ENCODE measurements around the gene AMFR. TPM values are rescaled to one million over a fixed set of nuclear protein-coding genes. Genes with fewer than 3 reads are reported as not detected.

AMFR gene
- total RNA-seq, 1 experiment from 2014 or later: 48.1 TPM

DNA sequence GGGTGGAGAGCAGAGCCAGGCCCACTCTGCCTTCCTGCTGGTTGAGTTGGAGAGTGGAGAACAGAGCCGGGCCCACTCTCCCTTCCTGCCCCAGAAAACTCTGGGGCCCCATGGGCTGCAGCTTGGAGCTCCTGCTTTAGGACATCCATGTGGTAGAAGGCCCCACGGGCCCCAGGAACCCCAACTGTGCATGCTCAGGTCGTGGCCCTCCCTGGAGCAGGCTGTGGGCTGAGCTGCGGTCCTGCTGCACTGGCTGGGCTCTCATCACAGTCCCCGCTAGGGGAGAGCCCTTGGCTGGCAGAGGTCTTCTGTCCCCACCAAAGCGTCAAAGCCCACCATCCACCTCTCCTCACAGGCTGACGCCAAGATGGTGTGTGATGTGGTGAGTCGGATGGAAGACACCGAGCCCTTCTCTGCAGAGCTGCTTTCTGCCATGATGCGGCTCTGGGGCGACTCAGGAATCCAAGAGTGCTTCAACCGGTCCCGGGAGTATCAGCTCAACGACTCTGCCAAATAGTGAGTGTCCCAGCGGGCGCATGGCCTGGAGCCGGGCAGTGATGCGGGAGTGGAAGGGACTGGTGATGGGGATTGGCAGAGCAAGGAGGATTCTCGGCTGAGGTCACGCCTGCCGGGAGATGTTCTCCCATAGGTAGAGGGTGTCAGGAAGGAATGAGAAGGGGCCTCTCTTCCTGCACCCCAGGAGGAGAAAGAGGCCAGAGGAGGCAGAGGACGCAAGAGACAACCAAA is 96.9 kb downstream of the AMFR start:
- no peak for DNase-seq (ENCODE audit: low spot score)
- BruUV-seq (replicated peaks): no TSS peak
- H3K36me3 ChIP-seq (ENCODE audit: insufficient read depth, low read length, poor library complexity, severe bottlenecking): no peaks in the 10 kb centered on the region
- intact Hi-C loops (cut with micrococcal nuclease; ENCODE audit: unreplicated experiment): no loop called here
- no peaks in the 10 kb centered on the region for H3K4me1 ChIP-seq (ENCODE audit: insufficient read depth, low read length, poor library complexity, severe bottlenecking)
- H3K4me3 ChIP-seq (ENCODE audit: low read depth, low read length, poor library complexity, severe bottlenecking): no peak overlapping the region
- H3K9me3 ChIP-seq (ENCODE audit: low read depth, low read length, poor library complexity, severe bottlenecking): no peaks in the 10 kb centered on the region
- no peak overlapping the region for H3K27ac ChIP-seq (ENCODE audit: low read depth, low read length, poor library complexity, severe bottlenecking)
- CTCF ChIA-PET: no interaction called here
- TF ChIP-seq, protein P1, sequence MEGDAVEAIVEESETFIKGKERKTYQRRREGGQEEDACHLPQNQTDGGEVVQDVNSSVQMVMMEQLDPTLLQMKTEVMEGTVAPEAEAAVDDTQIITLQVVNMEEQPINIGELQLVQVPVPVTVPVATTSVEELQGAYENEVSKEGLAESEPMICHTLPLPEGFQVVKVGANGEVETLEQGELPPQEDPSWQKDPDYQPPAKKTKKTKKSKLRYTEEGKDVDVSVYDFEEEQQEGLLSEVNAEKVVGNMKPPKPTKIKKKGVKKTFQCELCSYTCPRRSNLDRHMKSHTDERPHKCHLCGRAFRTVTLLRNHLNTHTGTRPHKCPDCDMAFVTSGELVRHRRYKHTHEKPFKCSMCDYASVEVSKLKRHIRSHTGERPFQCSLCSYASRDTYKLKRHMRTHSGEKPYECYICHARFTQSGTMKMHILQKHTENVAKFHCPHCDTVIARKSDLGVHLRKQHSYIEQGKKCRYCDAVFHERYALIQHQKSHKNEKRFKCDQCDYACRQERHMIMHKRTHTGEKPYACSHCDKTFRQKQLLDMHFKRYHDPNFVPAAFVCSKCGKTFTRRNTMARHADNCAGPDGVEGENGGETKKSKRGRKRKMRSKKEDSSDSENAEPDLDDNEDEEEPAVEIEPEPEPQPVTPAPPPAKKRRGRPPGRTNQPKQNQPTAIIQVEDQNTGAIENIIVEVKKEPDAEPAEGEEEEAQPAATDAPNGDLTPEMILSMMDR (conservative IDR thresholded peaks at IDR 0.05; ENCODE audit: low read depth, low read length): no peak
- TF ChIP-seq EZH2 (IDR thresholded peaks at IDR 0.05; ENCODE audit: borderline replicate concordance, low read depth, low read length, poor library complexity, severe bottlenecking): no peak
- H3K27me3 ChIP-seq (replicated peaks; ENCODE audit: insufficient read depth, low read depth, low read length, poor library complexity): no peaks in the 10 kb centered on the region
- POLR2A ChIA-PET (ENCODE audit: low non-redundant PET): interaction anchor here (0.6 kb wide), 1 partner anchor 47 kb away, joined by 6 read pairs; no protein-coding TSS in a partner anchor

DNA sequence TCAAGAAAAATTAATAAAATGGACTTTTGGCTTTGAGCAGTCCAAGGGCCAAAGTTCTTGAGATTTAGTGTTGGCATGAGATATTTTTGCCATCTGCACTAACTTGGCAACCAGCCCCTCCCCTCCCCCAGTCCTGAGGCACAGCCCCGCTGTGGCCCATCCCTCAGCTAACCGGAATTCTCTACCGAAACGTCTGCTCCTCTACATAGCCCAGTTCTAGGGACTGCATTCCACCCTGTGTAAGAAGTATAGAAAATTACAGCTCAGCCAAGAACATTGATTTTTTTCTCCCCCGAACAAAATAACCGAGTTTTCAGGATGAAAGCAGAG is 97.5 kb downstream of the AMFR start:
- CTCF ChIA-PET: no interaction called here
- BruUV-seq (replicated peaks): no TSS peak

DNA sequence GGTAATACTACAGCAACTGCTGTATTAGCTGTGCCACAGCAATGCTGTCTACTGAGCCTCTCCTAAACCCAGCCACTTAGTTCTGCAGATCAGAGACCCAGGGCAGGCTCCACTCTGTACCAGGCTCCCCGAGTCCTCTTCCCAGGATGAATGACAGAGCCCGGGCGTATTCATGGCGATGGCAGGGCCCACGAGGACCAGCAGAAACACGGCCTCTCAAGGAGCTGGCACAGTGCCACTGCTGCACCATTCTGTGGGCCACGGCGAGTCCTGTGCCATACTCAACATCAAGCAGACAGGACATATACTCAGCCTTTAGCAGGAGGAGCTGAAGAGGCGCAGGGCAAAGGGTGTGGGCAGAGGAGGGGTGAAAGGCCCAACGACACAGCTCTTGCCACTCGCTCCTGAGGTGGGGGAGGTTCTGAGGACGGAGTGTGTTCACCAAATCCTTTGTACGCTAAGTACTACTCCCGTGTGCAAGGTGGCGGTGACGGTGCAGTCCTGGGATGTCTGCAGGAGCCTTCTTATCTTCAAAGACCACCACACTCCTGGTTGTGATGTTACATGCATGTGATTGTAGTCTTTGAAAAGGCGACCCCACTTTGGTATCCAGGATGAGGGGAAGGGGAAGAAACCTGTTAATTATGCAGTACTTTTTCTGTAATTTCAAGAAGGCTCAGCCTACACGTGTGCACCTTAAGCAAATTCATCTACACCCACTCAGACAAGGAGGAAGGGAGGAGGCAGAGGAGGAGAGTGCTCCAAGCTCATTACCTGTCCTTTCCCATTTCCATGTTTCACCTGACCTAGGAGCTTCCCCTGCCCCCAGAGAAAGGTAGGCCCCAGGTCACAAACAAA is 98.0 kb downstream of the AMFR start:
- ChIA-PET POLR2A (ENCODE audit: low non-redundant PET) (interaction anchor here (0.5 kb wide), 1 partner anchor 52 kb away, joined by 3 read pairs; no protein-coding TSS in a partner anchor), CTCF (interaction anchor here (0.8 kb wide), 1 partner anchor 16 kb away, joined by 3 read pairs; no protein-coding TSS in a partner anchor)
- intact Hi-C loops (cut with micrococcal nuclease; ENCODE audit: unreplicated experiment): no loop called here
- no peaks in the 10 kb centered on the region for H3K36me3 ChIP-seq (ENCODE audit: insufficient read depth, low read length, poor library complexity, severe bottlenecking)
- DNase-seq (ENCODE audit: low spot score): no peak
- H3K9me3 ChIP-seq (ENCODE audit: low read depth, low read length, poor library complexity, severe bottlenecking): no peaks in the 10 kb centered on the region
- H3K4me3 ChIP-seq (ENCODE audit: low read depth, low read length, poor library complexity, severe bottlenecking): no peak overlapping the region
- H3K27ac ChIP-seq (ENCODE audit: low read depth, low read length, poor library complexity, severe bottlenecking): no peak overlapping the region
- BruUV-seq (replicated peaks): no TSS peak
- TF ChIP-seq, protein P1 (conservative IDR thresholded peaks at IDR 0.05; ENCODE audit: low read depth, low read length): no peak
- TF ChIP-seq EZH2 (IDR thresholded peaks at IDR 0.05; ENCODE audit: borderline replicate concordance, low read depth, low read length, poor library complexity, severe bottlenecking): no peak
- H3K27me3 ChIP-seq (replicated peaks; ENCODE audit: insufficient read depth, low read depth, low read length, poor library complexity): no peaks in the 10 kb centered on the region
- H3K4me1 ChIP-seq (ENCODE audit: insufficient read depth, low read length, poor library complexity, severe bottlenecking): no peaks in the 10 kb centered on the region

More for the DNA sequence above, 97.5 kb downstream of the AMFR start:
- Histone ChIP-seq H3K27me3 (replicated peaks; ENCODE audit: insufficient read depth, low read depth, low read length, poor library complexity) (no peaks in the 10 kb centered on the region), H3K36me3 (ENCODE audit: insufficient read depth, low read length, poor library complexity, severe bottlenecking) (no peaks in the 10 kb centered on the region), H3K4me1 (ENCODE audit: insufficient read depth, low read length, poor library complexity, severe bottlenecking) (no peaks in the 10 kb centered on the region), H3K9me3 (ENCODE audit: low read depth, low read length, poor library complexity, severe bottlenecking) (no peaks in the 10 kb centered on the region), H3K4me3 (ENCODE audit: low read depth, low read length, poor library complexity, severe bottlenecking) (no peak overlapping the region), H3K27ac (ENCODE audit: low read depth, low read length, poor library complexity, severe bottlenecking) (no peak overlapping the region)
- intact Hi-C loops (cut with micrococcal nuclease; ENCODE audit: unreplicated experiment): no loop called here
- DNase-seq (ENCODE audit: low spot score): no peak
- POLR2A ChIA-PET (ENCODE audit: low non-redundant PET): no interaction called here
- TF ChIP-seq EZH2 (IDR thresholded peaks at IDR 0.05; ENCODE audit: borderline replicate concordance, low read depth, low read length, poor library complexity, severe bottlenecking): no peak
- TF ChIP-seq, protein P1 (conservative IDR thresholded peaks at IDR 0.05; ENCODE audit: low read depth, low read length): no peak
